ENCODE measurements around the gene RASGRF2.

RASGRF2 gene

GRCh38 chr5:80990971-80991370 is 30.8 kb downstream of the RASGRF2 start:
- H3K4me3 ChIP-seq (ENCODE audit: control insufficient read depth, low read depth, low read length), result no peak overlapping the region
- no peak for DNase-seq (ENCODE audit: low read depth)
- TF ChIP-seq, protein P1, sequence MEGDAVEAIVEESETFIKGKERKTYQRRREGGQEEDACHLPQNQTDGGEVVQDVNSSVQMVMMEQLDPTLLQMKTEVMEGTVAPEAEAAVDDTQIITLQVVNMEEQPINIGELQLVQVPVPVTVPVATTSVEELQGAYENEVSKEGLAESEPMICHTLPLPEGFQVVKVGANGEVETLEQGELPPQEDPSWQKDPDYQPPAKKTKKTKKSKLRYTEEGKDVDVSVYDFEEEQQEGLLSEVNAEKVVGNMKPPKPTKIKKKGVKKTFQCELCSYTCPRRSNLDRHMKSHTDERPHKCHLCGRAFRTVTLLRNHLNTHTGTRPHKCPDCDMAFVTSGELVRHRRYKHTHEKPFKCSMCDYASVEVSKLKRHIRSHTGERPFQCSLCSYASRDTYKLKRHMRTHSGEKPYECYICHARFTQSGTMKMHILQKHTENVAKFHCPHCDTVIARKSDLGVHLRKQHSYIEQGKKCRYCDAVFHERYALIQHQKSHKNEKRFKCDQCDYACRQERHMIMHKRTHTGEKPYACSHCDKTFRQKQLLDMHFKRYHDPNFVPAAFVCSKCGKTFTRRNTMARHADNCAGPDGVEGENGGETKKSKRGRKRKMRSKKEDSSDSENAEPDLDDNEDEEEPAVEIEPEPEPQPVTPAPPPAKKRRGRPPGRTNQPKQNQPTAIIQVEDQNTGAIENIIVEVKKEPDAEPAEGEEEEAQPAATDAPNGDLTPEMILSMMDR (IDR thresholded peaks at IDR 0.05; ENCODE audit: control insufficient read depth, insufficient read depth, low read depth, low read length, missing control alignments), result no peak

DNA sequence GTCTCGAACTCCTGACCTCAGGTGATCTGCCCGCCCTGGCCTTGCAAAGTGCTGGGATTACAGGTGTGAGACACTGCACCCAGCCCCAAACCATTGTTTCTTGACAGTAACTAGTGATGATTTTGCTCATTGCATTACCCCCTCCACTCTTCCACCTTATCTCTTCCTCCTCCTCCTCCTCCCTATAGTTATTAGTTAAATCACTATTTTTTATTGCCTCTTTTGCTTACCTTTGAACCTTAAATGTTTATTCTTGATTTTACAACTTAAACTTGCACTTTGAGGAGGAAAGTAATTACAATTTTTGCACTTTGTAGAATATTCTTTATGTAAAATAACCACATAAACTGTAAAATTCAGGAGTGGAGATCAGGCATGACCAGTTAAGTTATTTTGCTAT is 35.7 kb downstream of the RASGRF2 start:
- no peak for DNase-seq (ENCODE audit: low read depth)
- TF ChIP-seq, protein P1 (IDR thresholded peaks at IDR 0.05; ENCODE audit: control insufficient read depth, insufficient read depth, low read depth, low read length, missing control alignments), result no peak
- H3K4me3 ChIP-seq (ENCODE audit: control insufficient read depth, low read depth, low read length), result no peak overlapping the region

DNA sequence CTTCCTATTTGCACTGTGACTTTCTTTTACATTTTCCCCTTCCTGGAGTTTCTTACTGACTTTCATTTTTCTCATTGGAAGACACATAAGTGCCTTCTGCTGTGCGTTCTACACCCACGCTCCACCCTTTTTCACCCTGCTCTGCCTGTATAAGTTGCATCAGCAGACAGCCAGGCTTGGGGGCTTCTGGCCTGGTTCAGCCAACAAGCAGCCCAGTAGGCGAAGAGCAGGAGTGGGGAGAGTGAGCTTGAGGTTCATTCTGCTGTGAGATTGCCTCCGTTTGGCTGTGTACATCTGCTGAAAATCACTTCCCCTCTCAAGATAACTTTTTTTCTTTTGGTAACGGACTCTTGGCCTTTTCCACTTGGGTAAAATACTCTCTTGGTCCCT is 38.4 kb downstream of the RASGRF2 start:
- TF ChIP-seq, protein P1 (IDR thresholded peaks at IDR 0.05; ENCODE audit: control insufficient read depth, insufficient read depth, low read depth, low read length, missing control alignments), result no peak
- no peak overlapping the region for H3K4me3 ChIP-seq (ENCODE audit: control insufficient read depth, low read depth, low read length)
- DNase-seq (ENCODE audit: low read depth), result no peak

DNA sequence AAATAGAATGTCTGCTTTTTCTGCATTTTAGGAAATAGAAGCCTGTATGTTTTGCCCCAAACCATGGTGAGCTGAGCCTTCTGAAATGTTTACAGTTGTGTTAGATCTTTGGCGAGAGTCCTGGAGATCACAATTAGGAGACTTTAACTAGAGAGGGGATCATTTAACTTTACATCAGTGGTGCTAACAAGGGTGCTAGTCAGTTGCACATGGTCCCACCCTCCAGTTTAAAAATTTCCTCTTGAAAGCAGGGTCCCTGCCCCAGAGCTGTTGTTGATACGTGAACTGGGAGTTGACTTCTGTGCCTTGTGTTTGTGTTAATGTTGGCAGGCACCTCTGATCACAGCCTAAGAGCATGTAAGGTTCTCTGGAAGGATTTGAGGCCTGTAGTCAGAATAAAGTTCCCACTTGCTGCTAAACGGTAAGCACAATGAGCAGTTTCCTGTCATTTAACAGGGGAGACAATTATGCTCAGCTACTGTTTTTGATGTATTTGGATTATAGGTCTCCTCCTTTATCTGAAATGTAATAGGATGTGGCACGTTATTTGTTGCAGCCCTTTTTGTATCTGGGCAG is 43.7 kb downstream of the RASGRF2 start:
- no peak overlapping the region for H3K4me3 ChIP-seq (ENCODE audit: control insufficient read depth, low read depth, low read length)
- TF ChIP-seq, protein P1 (IDR thresholded peaks at IDR 0.05; ENCODE audit: control insufficient read depth, insufficient read depth, low read depth, low read length, missing control alignments), result no peak
- DNase-seq (ENCODE audit: low read depth), result no peak

GRCh38 chr5:81005708-81006107 is 45.5 kb downstream of the RASGRF2 start:
- TF ChIP-seq, protein P1 (IDR thresholded peaks at IDR 0.05; ENCODE audit: control insufficient read depth, insufficient read depth, low read depth, low read length, missing control alignments), result no peak
- DNase-seq (ENCODE audit: low read depth), result no peak
- no peak overlapping the region for H3K4me3 ChIP-seq (ENCODE audit: control insufficient read depth, low read depth, low read length)

DNA sequence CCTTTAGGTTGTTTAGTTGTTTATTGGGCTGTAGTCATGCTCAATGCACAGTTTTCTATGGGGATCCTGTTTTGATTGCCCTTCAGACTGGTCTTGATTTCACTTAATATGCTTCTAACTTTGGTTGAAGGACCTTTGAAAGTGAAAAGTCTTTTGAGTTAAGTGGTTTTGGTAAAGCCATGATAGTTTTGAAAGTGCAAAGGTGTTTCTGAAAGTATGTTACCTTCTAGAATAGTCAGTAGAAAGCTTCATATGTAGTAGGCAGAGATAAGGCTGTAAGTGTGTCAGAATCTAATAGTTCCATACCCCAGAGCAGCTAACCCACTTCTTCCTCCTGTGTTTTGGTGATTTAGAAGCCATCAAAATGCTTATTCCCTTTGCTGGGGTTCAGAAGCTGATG is 46.1 kb downstream of the RASGRF2 start:
- TF ChIP-seq, protein P1 (IDR thresholded peaks at IDR 0.05; ENCODE audit: control insufficient read depth, insufficient read depth, low read depth, low read length, missing control alignments), result no peak
- DNase-seq (ENCODE audit: low read depth), result no peak
- H3K4me3 ChIP-seq (ENCODE audit: control insufficient read depth, low read depth, low read length), result no peak overlapping the region
